Skeletal muscle satellite cell (primary cell): ENCODE measurements around the gene RIPOR1.

Experiments
- H3K27me3 ChIP-seq: 2 replicates; pipeline ENCODE4 v1.7.0; 2013; ENCODE audit warnings: low read length; ENCODE audit not compliant: control insufficient read depth, insufficient read depth
- H3K36me3 ChIP-seq: 2 replicates; pipeline ENCODE4 v1.7.0; 2013; ENCODE audit warnings: mild to moderate bottlenecking, control low read depth, low read length; ENCODE audit not compliant: insufficient read depth
- H3K4me1 ChIP-seq: 2 replicates; pipeline ENCODE4 v1.7.0; 2013; ENCODE audit warnings: low read length; ENCODE audit not compliant: control insufficient read depth, insufficient read depth
- H3K4me2 ChIP-seq: 2 replicates; pipeline ENCODE4 v1.7.0; 2013; ENCODE audit warnings: mild to moderate bottlenecking, low read length
- H3K4me3 ChIP-seq: 2 replicates; pipeline ENCODE4 v1.7.0; 2013; ENCODE audit warnings: low read length
- H3K9ac ChIP-seq: 2 replicates; pipeline ENCODE4 v1.7.0; 2013; ENCODE audit warnings: mild to moderate bottlenecking, low read depth, low read length, moderate library complexity
- H3K9me3 ChIP-seq: replicated peaks from 2 replicates; pipeline ENCODE4 v1.7.0; 2013; ENCODE audit warnings: mild to moderate bottlenecking, control low read depth, low read length

Gene RIPOR1

DNA sequence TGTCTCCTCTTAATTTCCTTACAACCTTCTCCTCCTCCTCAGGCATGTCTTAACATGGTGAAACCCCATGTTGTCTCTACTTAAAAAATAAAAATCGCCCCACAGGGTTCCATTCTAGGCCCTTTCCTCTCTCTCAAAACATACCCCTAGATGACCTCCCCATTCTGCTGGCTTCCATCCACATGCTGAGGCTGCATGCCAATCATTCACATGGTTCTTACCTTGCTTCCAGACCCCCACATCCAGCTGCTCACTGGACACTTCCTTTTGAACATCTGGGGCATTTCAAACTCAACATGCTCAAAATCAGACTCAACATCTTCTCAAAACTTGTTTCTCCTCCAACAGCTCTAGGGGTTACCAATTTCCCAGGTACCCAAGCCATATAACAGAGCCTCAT is 21.3 kb downstream of the RIPOR1 start:
- Histone ChIP-seq H3K4me2 (no peak overlapping the region), H3K27me3 (no peaks in the 10 kb centered on the region), H3K4me1 (no peaks in the 10 kb centered on the region)

DNA sequence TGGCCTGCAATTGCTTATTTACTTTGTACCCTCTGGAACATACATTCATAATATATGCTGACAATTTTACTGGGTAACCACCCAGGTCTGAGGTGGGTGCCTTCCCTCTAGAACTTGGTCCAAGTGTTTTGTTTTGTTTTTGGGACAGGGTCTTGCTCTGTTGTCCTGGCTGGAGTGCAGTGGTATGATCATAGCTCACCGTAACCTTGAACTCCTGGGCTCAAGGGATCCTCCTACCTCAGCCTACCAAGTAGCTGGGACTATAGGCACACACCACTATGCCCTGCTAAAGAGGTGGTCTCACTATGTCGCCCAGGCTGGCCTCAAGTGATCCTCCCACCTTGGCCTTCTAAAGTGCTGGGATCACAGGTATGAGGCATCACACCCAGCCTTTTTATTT is 22.5 kb downstream of the RIPOR1 start:
- peaks cover 10% of the 10 kb centered on the region for H3K4me1 ChIP-seq

More for the DNA sequence above, 21.3 kb downstream of the RIPOR1 start:
- no peak overlapping the region for H3K4me3 ChIP-seq
- no peaks in the 10 kb centered on the region for H3K9me3 ChIP-seq
- H3K9ac ChIP-seq: no peak overlapping the region
- H3K36me3 ChIP-seq: peaks cover 43% of the 10 kb centered on the region

DNA sequence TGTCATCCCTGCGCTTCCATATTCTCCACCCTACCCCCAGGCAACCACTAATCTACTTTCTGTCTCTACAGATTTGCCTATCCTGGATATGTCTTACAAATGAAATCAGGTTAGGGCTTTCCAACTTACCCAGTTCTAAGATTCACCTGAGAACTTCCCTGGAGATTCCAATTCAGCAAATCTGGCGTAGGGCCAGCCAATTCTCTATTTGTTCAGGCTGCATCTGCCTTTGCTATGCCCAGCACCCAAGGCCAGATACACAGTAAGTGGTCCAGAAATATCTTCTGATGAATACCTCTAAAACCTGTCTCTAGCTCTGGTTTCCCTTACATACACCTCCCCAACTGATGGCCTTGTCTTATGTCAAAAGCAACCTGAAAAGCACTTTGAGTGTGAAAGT is 23.3 kb downstream of the RIPOR1 start:
- Histone ChIP-seq H3K27me3 (no peaks in the 10 kb centered on the region), H3K4me3 (no peak overlapping the region), H3K9me3 (no peaks in the 10 kb centered on the region), H3K9ac (no peak overlapping the region), H3K4me2 (no peak overlapping the region), H3K4me1 (peaks cover 13% of the 10 kb centered on the region), H3K36me3 (peaks cover 25% of the 10 kb centered on the region)

More for the DNA sequence above, 22.5 kb downstream of the RIPOR1 start:
- peaks cover 33% of the 10 kb centered on the region for H3K36me3 ChIP-seq
- no peaks in the 10 kb centered on the region for H3K27me3 ChIP-seq
- H3K4me2 ChIP-seq: no peak overlapping the region
- no peaks in the 10 kb centered on the region for H3K9me3 ChIP-seq
- no peak overlapping the region for H3K9ac ChIP-seq
- no peak overlapping the region for H3K4me3 ChIP-seq

DNA sequence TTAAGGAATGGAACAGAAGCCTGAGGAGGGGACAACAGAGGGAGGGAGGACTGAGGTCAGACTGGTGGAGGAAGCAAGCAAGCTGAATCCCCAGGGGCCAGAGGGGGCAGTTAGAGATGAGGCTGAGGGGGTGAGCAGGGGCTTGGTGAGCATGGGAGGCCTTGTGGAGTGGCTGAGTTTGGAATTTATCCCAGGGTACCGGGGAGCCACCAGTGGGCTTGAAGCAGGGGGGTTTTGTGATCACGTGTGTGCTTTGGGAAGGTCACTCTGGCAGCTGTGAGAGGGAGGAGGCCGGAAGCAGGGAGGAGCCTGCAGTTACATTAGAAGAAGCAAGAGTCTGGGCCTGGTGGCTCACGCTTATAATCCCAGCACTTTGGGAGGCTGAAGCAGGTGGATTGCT is 23.8 kb downstream of the RIPOR1 start:
- H3K4me1 ChIP-seq: peaks cover 13% of the 10 kb centered on the region

DNA sequence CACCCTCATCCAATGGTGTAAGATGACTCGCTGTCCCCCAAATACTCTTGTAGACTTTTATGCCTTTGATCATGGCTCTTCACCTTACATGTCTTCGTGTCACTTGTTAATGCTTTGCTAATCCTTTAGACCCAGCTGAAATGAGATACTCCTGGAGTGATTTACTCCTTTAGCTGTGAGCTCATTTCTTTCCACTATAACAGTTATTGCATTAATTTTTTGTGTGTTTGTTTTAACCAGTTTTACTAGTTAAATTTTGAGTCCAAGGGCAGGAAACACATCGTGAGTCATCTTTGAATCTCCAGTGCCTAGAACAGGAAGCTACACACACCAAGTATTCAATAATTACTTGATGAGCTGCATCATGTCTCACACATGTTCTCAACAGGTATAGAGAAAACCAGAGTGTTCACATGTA is 27.2 kb downstream of the RIPOR1 start:
- Histone ChIP-seq H3K4me1 (peaks cover 14% of the 10 kb centered on the region), H3K27me3 (no peaks in the 10 kb centered on the region), H3K4me2 (peak overlapping the region; percentile 55), H3K9ac (no peak overlapping the region), H3K36me3 (no peaks in the 10 kb centered on the region), H3K9me3 (no peaks in the 10 kb centered on the region), H3K4me3 (no peak overlapping the region)

More for the DNA sequence above, 23.8 kb downstream of the RIPOR1 start:
- peaks cover 21% of the 10 kb centered on the region for H3K36me3 ChIP-seq
- H3K4me2 ChIP-seq: no peak overlapping the region
- H3K27me3 ChIP-seq: no peaks in the 10 kb centered on the region
- no peak overlapping the region for H3K4me3 ChIP-seq
- H3K9me3 ChIP-seq: no peaks in the 10 kb centered on the region
- H3K9ac ChIP-seq: no peak overlapping the region

DNA sequence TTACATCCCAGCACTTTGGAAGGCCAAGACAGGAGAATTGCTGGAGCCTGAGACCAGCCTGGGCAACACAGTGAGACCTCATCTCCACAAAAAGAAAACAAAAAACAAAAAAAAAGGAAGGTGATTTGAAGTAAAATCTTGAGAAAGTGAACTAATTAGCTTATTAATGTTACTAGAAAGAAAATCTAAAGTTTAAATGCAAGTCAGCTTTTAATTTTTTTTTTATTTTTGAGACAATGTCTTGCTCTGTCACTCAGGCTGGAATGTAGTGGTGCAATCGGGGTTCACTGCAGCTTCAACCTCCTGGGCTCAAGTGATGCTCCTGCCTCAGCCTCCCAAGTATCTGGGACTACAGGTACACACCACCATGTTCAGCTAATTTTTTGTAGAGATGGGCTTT is 30.2 kb downstream of the RIPOR1 start:
- Histone ChIP-seq H3K4me2 (no peak overlapping the region), H3K9me3 (no peaks in the 10 kb centered on the region), H3K36me3 (no peaks in the 10 kb centered on the region), H3K9ac (no peak overlapping the region), H3K4me3 (no peak overlapping the region), H3K4me1 (peaks cover 23% of the 10 kb centered on the region), H3K27me3 (no peaks in the 10 kb centered on the region)

DNA sequence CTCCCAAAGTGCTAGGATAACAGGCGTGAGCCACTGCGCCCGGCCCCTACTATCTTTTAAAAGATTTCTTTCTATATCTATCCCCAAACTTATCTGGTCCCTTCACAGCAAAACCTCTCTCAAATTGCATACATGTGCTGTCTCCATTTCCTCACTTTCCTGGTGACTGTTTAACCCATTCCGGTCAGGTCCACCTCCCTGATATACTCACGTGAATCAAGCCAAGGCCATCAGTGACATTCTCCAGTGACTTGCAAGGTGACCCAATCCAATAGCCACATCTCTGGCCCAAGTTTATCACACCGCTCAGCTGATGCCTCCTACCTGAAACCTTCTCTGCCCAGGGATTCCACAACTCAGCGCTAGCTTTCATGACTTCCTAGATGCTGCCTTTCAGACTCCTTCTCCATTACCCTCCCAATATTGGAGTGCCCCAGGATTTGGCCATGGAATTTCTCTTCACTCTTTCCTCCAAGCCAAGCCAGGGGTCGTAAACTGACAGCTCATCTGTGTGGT is 32.3 kb downstream of the RIPOR1 start:
- Histone ChIP-seq H3K4me3 (peak overlapping the region; percentile 24), H3K9ac (peak overlapping the region; percentile 87), H3K9me3 (no peaks in the 10 kb centered on the region), H3K4me1 (peaks cover 24% of the 10 kb centered on the region), H3K36me3 (no peaks in the 10 kb centered on the region), H3K27me3 (no peaks in the 10 kb centered on the region), H3K4me2 (peak overlapping the region; percentile 88)

DNA sequence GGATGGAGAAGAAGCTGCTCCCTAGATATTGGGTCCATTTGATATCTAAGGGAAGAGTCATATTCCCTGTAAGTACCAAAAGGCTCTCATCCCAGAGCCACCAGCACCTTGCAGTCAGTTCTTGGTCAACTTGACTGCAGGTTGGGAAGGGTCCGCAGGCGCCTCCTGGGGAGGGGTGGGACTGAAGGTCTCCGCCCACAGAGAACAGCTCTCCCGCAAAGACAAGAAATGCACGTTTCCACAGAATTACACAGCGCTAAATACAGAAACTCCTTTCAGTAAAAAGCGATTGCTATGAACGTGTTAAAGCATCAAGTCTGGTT is 32.8 kb downstream of the RIPOR1 start:
- H3K4me1 ChIP-seq: peaks cover 18% of the 10 kb centered on the region
- peak overlapping the region; percentile 87 for H3K9ac ChIP-seq
- H3K4me2 ChIP-seq: peak overlapping the region; percentile 88
- no peaks in the 10 kb centered on the region for H3K36me3 ChIP-seq
- peak overlapping the region; percentile 84 for H3K4me3 ChIP-seq
- no peaks in the 10 kb centered on the region for H3K27me3 ChIP-seq
- no peaks in the 10 kb centered on the region for H3K9me3 ChIP-seq

DNA sequence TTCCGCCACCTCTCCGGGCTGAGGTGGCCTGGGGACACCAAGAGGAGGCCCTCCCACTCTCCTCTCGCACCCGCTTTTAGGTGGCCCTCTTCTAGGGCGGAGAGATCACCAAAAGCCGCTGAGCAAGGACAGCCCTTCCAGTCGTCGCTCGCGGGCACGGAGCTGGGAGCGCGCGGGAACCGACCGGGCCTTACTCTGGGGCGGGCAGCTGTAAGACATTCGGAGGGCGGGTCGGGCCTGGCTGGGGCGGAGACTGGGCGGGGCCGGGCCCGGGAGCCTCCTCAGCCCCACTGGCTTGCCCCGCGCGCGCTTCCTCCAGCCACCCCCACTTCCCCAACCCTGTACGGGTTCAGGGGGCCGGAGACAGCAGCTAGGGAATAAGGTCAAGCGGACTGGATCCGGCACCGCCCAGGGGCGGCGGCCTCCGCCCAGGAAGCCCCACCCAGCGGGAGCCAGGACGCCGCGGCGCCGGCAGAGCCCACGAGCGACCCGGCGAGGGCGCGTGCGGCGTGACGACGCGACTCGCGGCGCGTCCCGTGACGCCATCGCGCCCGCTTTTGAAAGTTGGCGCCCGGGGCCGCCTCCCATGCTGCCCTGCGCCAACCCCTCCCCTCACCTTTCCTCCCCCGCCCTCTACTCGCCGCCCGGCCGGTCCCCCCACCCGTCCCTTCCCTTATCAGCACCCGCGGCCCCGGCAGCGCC is 33.3 kb downstream of the RIPOR1 start:
- Histone ChIP-seq H3K36me3 (no peaks in the 10 kb centered on the region), H3K4me1 (peaks cover 18% of the 10 kb centered on the region), H3K4me2 (peak overlapping the region; percentile 88), H3K9me3 (no peaks in the 10 kb centered on the region), H3K27me3 (no peaks in the 10 kb centered on the region), H3K4me3 (peak overlapping the region; percentile 93), H3K9ac (peak overlapping the region; percentile 96)

DNA sequence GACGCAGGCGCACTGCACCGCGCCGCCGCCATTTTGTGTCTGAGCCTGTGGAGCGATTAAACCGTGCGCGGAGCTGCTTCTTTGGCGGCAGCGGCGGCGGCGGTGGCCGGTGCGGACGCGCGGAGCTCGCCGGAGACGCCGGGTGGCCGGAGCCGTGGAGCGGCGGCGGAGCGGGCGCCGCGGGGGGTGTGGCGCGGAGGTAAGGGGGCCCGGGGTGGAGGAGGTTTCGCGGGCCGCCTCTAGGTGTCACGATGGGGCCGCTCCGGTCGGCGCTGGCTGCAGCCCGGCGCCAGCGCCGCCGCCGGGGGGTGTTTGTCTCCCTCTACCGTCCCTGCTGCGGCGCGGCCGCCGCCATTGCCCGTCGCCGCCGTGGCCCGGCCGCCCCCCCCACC is 33.9 kb downstream of the RIPOR1 start, which contains the start of gene CTCF:
CTCF (plus strand) TSS at position 1 of the 392 bp plus-strand sequence. CDS start 48,307 bp downstream, outside the sequence.
- no peaks in the 10 kb centered on the region for H3K36me3 ChIP-seq
- H3K9ac ChIP-seq: peak within 1 kb of the TSS; percentile 100
- H3K4me1 ChIP-seq: peaks cover 18% of the 10 kb centered on the region
- peak within 1 kb of the TSS; percentile 99 for H3K4me3 ChIP-seq
- H3K4me2 ChIP-seq: peak within 1 kb of the TSS; percentile 91
- no peaks in the 10 kb centered on the region for H3K27me3 ChIP-seq
- no peaks in the 10 kb centered on the region for H3K9me3 ChIP-seq

DNA sequence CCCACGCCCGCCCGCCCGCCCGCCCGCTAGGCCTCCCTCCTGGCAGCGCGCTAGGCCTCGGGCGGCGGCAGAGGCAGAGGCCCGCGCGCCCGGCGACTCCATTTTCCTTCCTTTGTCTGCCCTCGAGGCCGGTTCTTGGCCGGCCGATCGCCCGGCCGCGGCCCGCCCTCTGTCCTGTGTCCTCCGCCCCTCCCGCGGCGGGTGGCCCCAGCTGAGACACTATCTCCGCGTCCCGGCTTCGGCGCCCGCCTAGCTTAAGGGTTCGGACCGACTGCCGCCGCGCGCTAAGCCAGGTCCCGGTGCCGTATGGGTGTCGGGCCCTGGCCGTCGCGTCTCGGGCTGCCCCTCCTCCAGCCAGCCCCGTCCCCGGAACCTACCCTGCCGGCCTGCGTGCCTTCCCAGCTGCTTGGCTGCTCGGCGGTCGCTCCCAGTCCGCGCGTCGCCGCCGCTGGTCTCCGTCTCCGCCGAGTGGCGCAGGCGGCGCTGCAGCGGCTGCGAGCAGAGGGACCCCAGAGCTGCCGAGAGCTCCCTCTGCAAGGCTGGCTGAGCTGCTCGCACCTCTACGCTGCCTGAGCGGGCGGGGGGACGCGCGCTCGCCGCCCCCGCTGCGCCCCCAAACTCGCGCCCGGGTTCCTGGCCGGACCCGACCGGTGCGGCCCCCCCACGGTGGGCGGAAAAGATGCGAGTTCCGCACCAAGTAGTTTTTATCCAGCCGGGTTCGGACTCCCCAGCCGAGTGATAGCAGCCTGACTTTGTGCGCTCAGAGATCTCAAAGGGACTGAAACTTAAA is 34.5 kb downstream of the RIPOR1 start:
- H3K9me3 ChIP-seq: no peaks in the 10 kb centered on the region
- peak overlapping the region; percentile 91 for H3K4me2 ChIP-seq
- no peaks in the 10 kb centered on the region for H3K36me3 ChIP-seq
- H3K4me1 ChIP-seq: peaks cover 18% of the 10 kb centered on the region
- peak overlapping the region; percentile 99 for H3K4me3 ChIP-seq
- H3K27me3 ChIP-seq: no peaks in the 10 kb centered on the region
- H3K9ac ChIP-seq: peak overlapping the region; percentile 100
